Naive thymus-derived CD8-positive, alpha-beta T cell (primary cell): ENCODE data around the gene PAPPA2. TPM values are rescaled to one million over a fixed set of nuclear protein-coding genes. Genes with fewer than 3 reads are reported as not detected.

Experiments used
- ATAC-seq, 2 donors: fragments of 150-1000 bp; cut with Tn5 transposase in 1 of 2; sonication (Bioruptor Pico), chemical (Tn5 transposase) in 1 of 2; 1 replicate in 1 of 2; 2 replicates in 1 of 2; pipeline ENCODE4 v1.10.0; 2021; ENCODE audit warnings: mild to moderate bottlenecking in 2 of 2, moderate library complexity in 2 of 2
- POLR2A ChIA-PET: fragments of 350-600 bp; sonication (Branson Sonifier 250); formaldehyde crosslinking; loops from one replicate; lab custom pipeline; 2021; ENCODE audit warnings: antibody characterized with exemption; lab: Charles Lee
- DNase-seq, 10 donors: peaks; one replicate each; pipeline versions ENCODE4 v3.0.0 to v3.0.0-alpha.2; 2020 to 2022
- H3K27ac Mint-ChIP-seq, 10 donors: one replicate each; pipeline ENCODE4 v1.8.0; 2020 to 2022; ENCODE audit warnings: mild to moderate bottlenecking in 10 of 10, mixed read lengths in 10 of 10, moderate library complexity in 4 of 10, inconsistent platforms in 1 of 10
- H3K27me3 Mint-ChIP-seq, 5 donors: one replicate each; pipeline ENCODE4 v1.8.0; 2021 to 2022; ENCODE audit warnings: mixed read lengths in 5 of 5
- H3K36me3 Mint-ChIP-seq, 3 donors: one replicate each; pipeline ENCODE4 v1.8.0; 2020 to 2022; ENCODE audit warnings: mixed read lengths in 3 of 3, mild to moderate bottlenecking in 2 of 3, inconsistent platforms in 1 of 3
- H3K4me1 Mint-ChIP-seq, 4 donors: one replicate each; pipeline ENCODE4 v1.8.0; 2021 to 2022; ENCODE audit warnings: mixed read lengths in 4 of 4
- H3K4me3 Mint-ChIP-seq, 10 donors: one replicate each; pipeline ENCODE4 v1.8.0; 2020 to 2022; ENCODE audit warnings: mild to moderate bottlenecking in 10 of 10, mixed read lengths in 10 of 10, moderate library complexity in 6 of 10, inconsistent platforms in 1 of 10
- H3K9me3 Mint-ChIP-seq, 9 donors: one replicate each; pipeline ENCODE4 v1.8.0; 2020 to 2022; ENCODE audit warnings: mixed read lengths in 9 of 9, mild to moderate bottlenecking in 3 of 9, inconsistent platforms in 1 of 9, moderate library complexity in 1 of 9
- polyA plus RNA-seq, 3 donors: library from polyadenylated mRNA; unstranded; fragments of 300-500 nt; fragmentation: Illumina TruSeq; gene quantifications; one replicate each; pipeline ENCODE4 v1.2.3, GENCODE V29; 2021
- total RNA-seq, 8 experiments: library from RNA in 2 of 8; stranded (reverse) in 2 of 8; gene quantifications; one replicate each; pipeline ENCODE4 v1.2.3 and lab custom pipeline; 2021 to 2026

The PAPPA2 gene
- total and polyA plus RNA-seq, 5 experiments from 2014 or later = 0.05 to 0.47 TPM; not detected in 3

GRCh38 chr1:176543360-176544129 lies 80.6 kb downstream of the PAPPA2 start:
- no peak overlapping the region for H3K27ac Mint-ChIP-seq
- POLR2A ChIA-PET = no interaction called here
- H3K9me3 Mint-ChIP-seq = peaks cover 0 to 14% (median 8%) of the 10 kb centered on the region in 9 donors
- no peak overlapping the region for H3K4me3 Mint-ChIP-seq
- ATAC-seq (no peak), DNase-seq (no peak)
- no peaks in the 10 kb centered on the region for H3K36me3 Mint-ChIP-seq
- peaks cover 2 to 20% (median 4%) of the 10 kb centered on the region in 5 donors for H3K27me3 Mint-ChIP-seq
- H3K4me1 Mint-ChIP-seq = no peaks in the 10 kb centered on the region

GRCh38 chr1:176545034-176545639 lies 82.2 kb downstream of the PAPPA2 start:
- H3K4me3 Mint-ChIP-seq = no peak overlapping the region
- no peak overlapping the region for H3K27ac Mint-ChIP-seq
- H3K27me3 Mint-ChIP-seq = peaks cover 2 to 18% (median 4%) of the 10 kb centered on the region in 5 donors
- no peak for ATAC-seq
- POLR2A ChIA-PET = no interaction called here
- no peak for DNase-seq
- no peaks in the 10 kb centered on the region for H3K36me3 Mint-ChIP-seq
- H3K9me3 Mint-ChIP-seq = peaks cover 0 to 10% (median 6%) of the 10 kb centered on the region in 9 donors
- no peaks in the 10 kb centered on the region for H3K4me1 Mint-ChIP-seq

GRCh38 chr1:176546825-176547224 lies 83.8 kb downstream of the PAPPA2 start:
- POLR2A ChIA-PET = no interaction called here
- no peak for DNase-seq

GRCh38 chr1:176551146-176551545 lies 88.2 kb downstream of the PAPPA2 start:
- POLR2A ChIA-PET = no interaction called here
- Mint-ChIP-seq H3K27me3 (peaks cover 21 to 69% (median 37%) of the 10 kb centered on the region in 5 donors), H3K4me1 (peaks cover 0 to 2% (median 0%) of the 10 kb centered on the region in 4 donors), H3K9me3 (peaks cover 0 to 17% (median 0%) of the 10 kb centered on the region in 9 donors), H3K27ac (no peak overlapping the region), H3K36me3 (no peaks in the 10 kb centered on the region), H3K4me3 (no peak overlapping the region)
- DNase-seq = no peak
- no peak for ATAC-seq

More at GRCh38 chr1:176546825-176547224, 83.8 kb downstream of the PAPPA2 start:
- Mint-ChIP-seq H3K9me3 (peaks cover 0 to 10% (median 6%) of the 10 kb centered on the region in 9 donors), H3K4me3 (no peak overlapping the region), H3K36me3 (no peaks in the 10 kb centered on the region), H3K4me1 (no peaks in the 10 kb centered on the region), H3K27me3 (peaks cover 8 to 26% (median 13%) of the 10 kb centered on the region in 5 donors), H3K27ac (no peak overlapping the region)
- no peak for ATAC-seq

GRCh38 chr1:176552217-176552991 lies 89.4 kb downstream of the PAPPA2 start:
- DNase-seq (no peak), ATAC-seq (no peak)
- H3K4me3 Mint-ChIP-seq = no peak overlapping the region
- peak overlapping the region in 1 of 10 donors; percentile 65 for H3K27ac Mint-ChIP-seq
- H3K9me3 Mint-ChIP-seq = peaks cover 0 to 18% (median 0%) of the 10 kb centered on the region in 9 donors
- peaks cover 20 to 66% (median 40%) of the 10 kb centered on the region in 5 donors for H3K27me3 Mint-ChIP-seq
- POLR2A ChIA-PET = no interaction called here
- H3K4me1 Mint-ChIP-seq = peaks cover 0 to 2% (median 0%) of the 10 kb centered on the region in 4 donors
- H3K36me3 Mint-ChIP-seq = no peaks in the 10 kb centered on the region

- Mint-ChIP-seq H3K27ac (no peak overlapping the region), H3K27me3 (peaks cover 20 to 60% (median 40%) of the 10 kb centered on the region in 5 donors), H3K9me3 (peaks cover 0 to 18% (median 0%) of the 10 kb centered on the region in 9 donors), H3K4me3 (no peak overlapping the region), H3K36me3 (no peaks in the 10 kb centered on the region), H3K4me1 (peaks cover 0 to 2% (median 0%) of the 10 kb centered on the region in 4 donors)
- POLR2A ChIA-PET = no interaction called here
- DNase-seq (no peak), ATAC-seq (no peak)
Measured at GRCh38 chr1:176552999-176553398, 90.0 kb downstream of the PAPPA2 start.

- Mint-ChIP-seq H3K4me3 (no peak overlapping the region), H3K36me3 (peaks cover 0 to 2% (median 0%) of the 10 kb centered on the region in 3 donors)
- DNase-seq = no peak
Measured at GRCh38 chr1:176556288-176556687, 93.3 kb downstream of the PAPPA2 start.

GRCh38 chr1:176557543-176558258 lies 94.7 kb downstream of the PAPPA2 start:
- no peak for ATAC-seq
- Mint-ChIP-seq H3K36me3 (peaks cover 0 to 2% (median 0%) of the 10 kb centered on the region in 3 donors), H3K9me3 (peaks cover 0 to 18% (median 0%) of the 10 kb centered on the region in 9 donors), H3K4me1 (peaks cover 0 to 2% (median 0%) of the 10 kb centered on the region in 4 donors), H3K4me3 (no peak overlapping the region), H3K27me3 (peaks cover 8 to 52% (median 23%) of the 10 kb centered on the region in 5 donors), H3K27ac (no peak overlapping the region)
- no peak for DNase-seq
- POLR2A ChIA-PET = no interaction called here

More at GRCh38 chr1:176556288-176556687, 93.3 kb downstream of the PAPPA2 start:
- ATAC-seq = no peak
- H3K9me3 Mint-ChIP-seq = peaks cover 0 to 18% (median 0%) of the 10 kb centered on the region in 9 donors
- peaks cover 16 to 66% (median 37%) of the 10 kb centered on the region in 5 donors for H3K27me3 Mint-ChIP-seq
- POLR2A ChIA-PET = no interaction called here
- H3K27ac Mint-ChIP-seq = no peak overlapping the region
- H3K4me1 Mint-ChIP-seq = peaks cover 0 to 2% (median 0%) of the 10 kb centered on the region in 4 donors

- Mint-ChIP-seq H3K9me3 (peaks cover 0 to 18% (median 0%) of the 10 kb centered on the region in 9 donors), H3K27me3 (peaks cover 2 to 44% (median 17%) of the 10 kb centered on the region in 5 donors), H3K4me1 (no peaks in the 10 kb centered on the region), H3K4me3 (no peak overlapping the region), H3K27ac (no peak overlapping the region), H3K36me3 (peaks cover 0 to 2% (median 0%) of the 10 kb centered on the region in 3 donors)
- no peak for ATAC-seq
- POLR2A ChIA-PET = no interaction called here
- DNase-seq = no peak
Measured at GRCh38 chr1:176558561-176558960, 95.6 kb downstream of the PAPPA2 start.

GRCh38 chr1:176559474-176559873 lies 96.5 kb downstream of the PAPPA2 start:
- DNase-seq (no peak), ATAC-seq (no peak)
- Mint-ChIP-seq H3K4me3 (peak overlapping the region in 1 of 10 donors; percentile 38), H3K27ac (no peak overlapping the region), H3K27me3 (peaks cover 2 to 34% (median 13%) of the 10 kb centered on the region in 5 donors), H3K4me1 (no peaks in the 10 kb centered on the region), H3K9me3 (peaks cover 0 to 18% (median 0%) of the 10 kb centered on the region in 9 donors), H3K36me3 (peaks cover 0 to 2% (median 0%) of the 10 kb centered on the region in 3 donors)
- POLR2A ChIA-PET = no interaction called here

GRCh38 chr1:176559878-176560277 lies 96.9 kb downstream of the PAPPA2 start:
- ATAC-seq (no peak), DNase-seq (no peak)
- peaks cover 0 to 2% (median 0%) of the 10 kb centered on the region in 3 donors for H3K36me3 Mint-ChIP-seq
- peaks cover 0 to 14% (median 0%) of the 10 kb centered on the region in 9 donors for H3K9me3 Mint-ChIP-seq
- no peaks in the 10 kb centered on the region for H3K4me1 Mint-ChIP-seq
- no peak overlapping the region for H3K27ac Mint-ChIP-seq
- peaks cover 2 to 30% (median 11%) of the 10 kb centered on the region in 5 donors for H3K27me3 Mint-ChIP-seq
- H3K4me3 Mint-ChIP-seq = no peak overlapping the region
- POLR2A ChIA-PET = no interaction called here

- no peak overlapping the region for H3K27ac Mint-ChIP-seq
- DNase-seq (no peak), ATAC-seq (no peak)
- POLR2A ChIA-PET = no interaction called here
- no peak overlapping the region for H3K4me3 Mint-ChIP-seq
- peaks cover 0 to 22% (median 7%) of the 10 kb centered on the region in 5 donors for H3K27me3 Mint-ChIP-seq
- H3K9me3 Mint-ChIP-seq = peaks cover 0 to 6% (median 0%) of the 10 kb centered on the region in 9 donors
- H3K4me1 Mint-ChIP-seq = no peaks in the 10 kb centered on the region
- peaks cover 0 to 2% (median 0%) of the 10 kb centered on the region in 3 donors for H3K36me3 Mint-ChIP-seq
Measured at GRCh38 chr1:176560681-176561080, 97.7 kb downstream of the PAPPA2 start.
